Endothelial cell of hepatic sinusoid (primary cell): ENCODE measurements around the gene SIRT2.

Source experiments
- in situ Hi-C: cut with HindIII; loops from 2 replicates; pipeline ENCODE4 v1.10.0; 2017; ENCODE audit warnings: low sequenced_read_pairs

SIRT2 gene

GRCh38 chr19:38921420-38922274 lies 22.2 kb upstream of the SIRT2 start:
- in situ Hi-C loops = loop anchor here (25.0 kb wide), 1 partner anchor 159 kb away; the partner anchor contains the start of gene LGALS7

- in situ Hi-C loops = loop anchor here (25.0 kb wide), 1 partner anchor 159 kb away; the partner anchor contains the start of gene LGALS7
Measured at GRCh38 chr19:38920602-38921419, 21.4 kb upstream of the SIRT2 start.

DNA sequence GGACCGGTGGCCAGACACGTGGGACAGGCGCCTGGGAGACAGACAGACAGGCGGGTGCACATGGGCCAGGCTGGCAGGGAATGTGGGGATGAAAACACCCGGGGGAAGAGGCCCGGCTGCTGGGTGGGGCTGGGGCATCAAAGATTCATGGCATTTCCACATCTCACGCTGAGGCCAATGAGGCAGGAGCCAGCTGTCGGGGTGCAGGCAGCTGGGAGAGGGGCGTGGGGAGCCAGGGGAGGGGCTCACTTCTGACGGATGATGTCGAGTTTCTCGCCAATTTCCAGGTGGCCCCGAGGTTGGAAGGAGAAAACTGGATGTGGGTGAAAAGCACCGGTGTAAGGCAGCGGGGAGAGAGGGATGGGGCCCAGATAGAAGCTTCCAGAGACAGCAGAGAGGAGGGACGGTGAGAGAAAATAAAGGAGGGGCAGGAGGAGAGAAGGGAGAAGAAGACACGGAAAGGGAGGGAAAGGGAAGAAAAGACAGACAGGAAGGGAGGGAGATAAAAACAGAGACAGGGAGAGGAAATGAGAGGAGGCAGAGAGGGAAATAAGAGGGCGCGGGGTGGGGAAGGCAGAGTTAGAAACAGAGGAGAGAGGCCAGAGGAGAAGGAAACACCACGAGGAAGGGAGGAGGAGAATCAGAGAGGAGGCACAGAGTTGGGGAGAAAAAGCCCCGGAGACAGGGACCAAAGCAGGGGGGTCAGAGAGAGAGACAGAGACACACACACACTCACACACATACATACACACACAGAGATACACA lies 20.6 kb upstream of the SIRT2 start:
- in situ Hi-C loops = loop anchor here (25.0 kb wide), 1 partner anchor 158 kb away; the partner anchor contains the start of gene LGALS7

DNA sequence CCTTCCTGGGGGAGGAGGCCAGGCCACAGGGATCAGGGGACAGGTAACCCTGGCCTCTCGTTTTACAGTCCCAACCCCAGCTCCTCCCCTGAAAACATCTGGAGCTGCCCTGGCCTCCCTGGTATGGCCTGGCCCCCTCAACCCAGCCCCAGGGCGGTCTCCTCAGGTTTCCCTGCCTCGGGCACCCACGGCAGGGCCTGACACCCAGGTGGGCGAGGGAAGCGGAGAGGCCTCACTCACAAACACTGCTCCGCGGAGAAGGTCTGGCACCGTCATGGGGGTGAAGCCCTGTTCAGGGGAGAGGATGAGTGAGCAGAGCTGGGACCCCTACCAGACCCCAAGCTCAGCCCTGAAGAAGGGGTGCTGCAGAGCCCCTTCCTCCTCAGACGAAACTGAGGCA lies 19.1 kb upstream of the SIRT2 start:
- in situ Hi-C loops = loop anchor here (25.0 kb wide), 1 partner anchor 156 kb away; the partner anchor contains the start of gene LGALS7

DNA sequence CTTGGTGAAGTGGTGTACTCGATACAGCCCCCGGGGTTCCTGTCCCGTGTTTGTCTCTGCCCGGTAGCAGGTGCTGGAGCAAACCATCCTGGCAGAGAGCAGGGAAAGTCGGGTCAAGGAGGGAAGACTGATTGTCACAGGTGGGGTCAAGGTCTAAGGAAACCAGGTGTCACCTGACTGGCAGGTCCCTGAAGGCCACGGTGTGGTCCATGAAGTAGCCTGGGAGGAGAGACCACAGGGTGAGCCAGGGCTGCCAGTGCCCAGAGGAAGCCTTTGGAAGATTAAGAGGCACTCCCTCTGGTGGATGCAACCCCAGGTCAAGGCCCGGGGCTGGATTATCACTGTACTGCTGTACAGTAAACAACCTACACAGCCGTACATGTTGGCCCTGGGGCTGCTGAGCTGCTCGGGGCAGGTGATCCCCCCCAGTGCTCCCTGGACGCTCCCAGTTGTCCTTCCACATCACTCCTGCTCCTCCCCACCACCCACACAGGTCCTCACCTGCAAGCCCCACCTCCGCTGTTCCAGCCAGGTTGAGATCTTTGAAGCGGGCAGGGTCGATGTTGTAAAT lies 18.6 kb upstream of the SIRT2 start:
- in situ Hi-C loops = loop anchor here (25.0 kb wide), 1 partner anchor 156 kb away; the partner anchor contains the start of gene LGALS7

GRCh38 chr19:38917516-38917915 lies 18.1 kb upstream of the SIRT2 start:
- in situ Hi-C loops = loop anchor here (25.0 kb wide), 1 partner anchor 155 kb away; the partner anchor contains the start of gene LGALS7

GRCh38 chr19:38915329-38916321 lies 16.2 kb upstream of the SIRT2 start:
- in situ Hi-C loops = loop anchor here (25.0 kb wide), 1 partner anchor 153 kb away; the partner anchor contains the start of gene LGALS7

DNA sequence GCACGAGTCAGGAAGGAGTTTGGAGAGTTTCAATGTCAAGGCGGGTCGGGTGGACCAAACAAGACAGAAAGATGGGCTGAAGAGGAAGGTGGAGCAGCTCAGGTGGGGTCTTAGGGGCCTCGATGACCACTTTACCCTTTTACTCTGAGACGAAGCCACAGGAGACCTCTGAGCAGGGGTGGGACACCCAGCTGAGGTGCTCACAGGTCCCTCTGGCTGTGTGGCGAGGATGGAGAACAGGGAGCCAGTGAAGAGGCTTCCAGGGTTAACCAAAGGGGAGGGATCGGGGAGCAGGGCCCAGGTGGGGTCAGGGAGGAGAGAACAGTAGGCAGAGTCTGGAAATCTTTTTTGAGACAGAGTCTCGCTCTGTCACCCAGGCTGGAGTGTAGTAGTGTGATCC lies 14.5 kb upstream of the SIRT2 start:
- in situ Hi-C loops = loop anchor here (25.0 kb wide), 1 partner anchor 152 kb away; the partner anchor contains the start of gene LGALS7

DNA sequence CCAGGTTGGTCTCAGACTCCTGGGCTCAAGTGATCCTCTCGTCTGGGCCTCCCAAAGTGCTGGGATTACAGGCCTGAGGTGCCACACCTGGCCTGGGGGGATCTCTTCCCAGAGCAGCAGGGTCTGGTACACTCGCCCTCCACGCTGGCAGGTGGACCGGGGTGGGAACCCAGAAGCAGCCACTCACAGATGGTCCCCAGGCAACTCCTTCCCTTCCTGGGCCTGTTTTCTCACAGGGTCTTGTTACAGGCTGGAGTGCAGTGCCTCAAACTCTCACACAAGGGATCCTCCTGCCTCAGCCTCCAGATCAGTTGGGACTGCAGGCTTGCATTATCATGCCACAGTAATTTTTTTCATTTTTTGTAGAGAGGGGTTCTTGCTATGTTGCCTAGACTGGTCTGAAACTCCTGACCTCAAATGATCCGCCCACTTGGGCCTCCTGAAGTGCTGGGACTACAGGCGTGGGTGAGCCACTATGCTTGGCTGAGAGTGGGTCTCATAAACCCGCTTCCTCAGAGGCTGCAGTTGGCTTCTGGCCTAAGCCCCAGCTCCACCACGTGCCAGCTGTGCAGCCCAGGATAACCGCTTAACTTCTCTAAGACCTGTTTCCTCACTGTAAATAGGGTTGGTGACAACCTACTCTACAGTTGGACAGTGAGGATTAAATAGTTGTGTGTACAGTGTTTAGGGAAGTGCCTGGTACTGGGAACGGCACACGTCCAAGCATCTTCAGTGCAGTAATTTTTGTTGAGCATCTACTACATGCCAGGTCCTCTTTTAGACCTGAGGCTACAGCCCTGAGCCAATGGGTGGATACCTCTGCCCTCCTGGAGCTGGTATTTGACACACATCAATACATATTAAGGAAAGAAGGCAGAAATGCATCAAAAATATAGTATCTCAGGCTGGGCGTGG lies 13.4 kb upstream of the SIRT2 start:
- in situ Hi-C loops = loop anchor here (25.0 kb wide), 1 partner anchor 151 kb away; the partner anchor contains the start of gene LGALS7

- in situ Hi-C loops = loop anchor here (25.0 kb wide), 1 partner anchor 149 kb away; the partner anchor contains the start of gene LGALS7
Measured at GRCh38 chr19:38911388-38912001, 12.1 kb upstream of the SIRT2 start.

GRCh38 chr19:38910488-38910887 lies 11.1 kb upstream of the SIRT2 start:
- in situ Hi-C loops = loop anchor here (25.0 kb wide), 1 partner anchor 148 kb away; the partner anchor contains the start of gene LGALS7

- in situ Hi-C loops = loop anchor here (25.0 kb wide), 1 partner anchor 147 kb away; the partner anchor contains the start of gene LGALS7
Measured at GRCh38 chr19:38908911-38909310, 9.5 kb upstream of the SIRT2 start.

DNA sequence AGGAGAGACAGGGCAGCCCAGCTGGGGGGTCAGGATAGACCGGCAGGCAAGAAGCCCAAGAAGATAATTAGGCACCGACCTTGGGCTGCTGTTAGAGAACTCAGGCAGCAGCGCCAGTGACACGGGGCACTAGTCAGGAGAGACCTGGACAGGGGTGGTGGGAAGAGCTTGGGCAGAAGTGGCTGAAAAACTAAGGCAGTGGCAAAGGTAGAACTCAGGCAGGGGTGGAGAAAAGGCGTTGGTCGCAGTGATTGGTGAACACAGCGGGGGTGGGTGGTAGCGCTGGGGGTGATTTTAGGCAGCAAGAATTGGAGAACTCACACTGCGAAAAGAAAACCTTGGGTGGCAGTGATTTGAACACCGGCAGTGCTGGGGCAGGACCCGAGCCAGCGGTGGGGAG lies 8.3 kb upstream of the SIRT2 start:
- in situ Hi-C loops = loop anchor here (25.0 kb wide), 1 partner anchor 145 kb away; the partner anchor contains the start of gene LGALS7

DNA sequence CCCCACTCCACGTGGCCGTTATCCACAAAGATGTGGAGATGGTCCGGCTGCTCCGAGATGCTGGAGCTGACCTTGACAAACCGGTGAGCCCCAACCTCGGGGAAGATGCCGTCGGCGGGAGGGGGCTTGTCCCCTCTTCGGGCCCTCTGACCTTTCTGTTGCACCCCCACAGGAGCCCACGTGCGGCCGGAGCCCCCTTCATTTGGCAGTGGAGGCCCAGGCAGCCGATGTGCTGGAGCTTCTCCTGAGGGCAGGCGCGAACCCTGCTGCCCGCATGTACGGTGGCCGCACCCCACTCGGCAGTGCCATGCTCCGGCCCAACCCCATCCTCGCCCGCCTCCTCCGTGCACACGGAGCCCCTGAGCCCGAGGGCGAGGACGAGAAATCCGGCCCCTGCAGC lies 7.8 kb upstream of the SIRT2 start:
- in situ Hi-C loops = loop anchor here (25.0 kb wide), 1 partner anchor 145 kb away; the partner anchor contains the start of gene LGALS7

- in situ Hi-C loops = loop anchor here (25.0 kb wide), 1 partner anchor 143 kb away; the partner anchor contains the start of gene LGALS7
Measured at GRCh38 chr19:38905620-38906019, 6.2 kb upstream of the SIRT2 start.

DNA sequence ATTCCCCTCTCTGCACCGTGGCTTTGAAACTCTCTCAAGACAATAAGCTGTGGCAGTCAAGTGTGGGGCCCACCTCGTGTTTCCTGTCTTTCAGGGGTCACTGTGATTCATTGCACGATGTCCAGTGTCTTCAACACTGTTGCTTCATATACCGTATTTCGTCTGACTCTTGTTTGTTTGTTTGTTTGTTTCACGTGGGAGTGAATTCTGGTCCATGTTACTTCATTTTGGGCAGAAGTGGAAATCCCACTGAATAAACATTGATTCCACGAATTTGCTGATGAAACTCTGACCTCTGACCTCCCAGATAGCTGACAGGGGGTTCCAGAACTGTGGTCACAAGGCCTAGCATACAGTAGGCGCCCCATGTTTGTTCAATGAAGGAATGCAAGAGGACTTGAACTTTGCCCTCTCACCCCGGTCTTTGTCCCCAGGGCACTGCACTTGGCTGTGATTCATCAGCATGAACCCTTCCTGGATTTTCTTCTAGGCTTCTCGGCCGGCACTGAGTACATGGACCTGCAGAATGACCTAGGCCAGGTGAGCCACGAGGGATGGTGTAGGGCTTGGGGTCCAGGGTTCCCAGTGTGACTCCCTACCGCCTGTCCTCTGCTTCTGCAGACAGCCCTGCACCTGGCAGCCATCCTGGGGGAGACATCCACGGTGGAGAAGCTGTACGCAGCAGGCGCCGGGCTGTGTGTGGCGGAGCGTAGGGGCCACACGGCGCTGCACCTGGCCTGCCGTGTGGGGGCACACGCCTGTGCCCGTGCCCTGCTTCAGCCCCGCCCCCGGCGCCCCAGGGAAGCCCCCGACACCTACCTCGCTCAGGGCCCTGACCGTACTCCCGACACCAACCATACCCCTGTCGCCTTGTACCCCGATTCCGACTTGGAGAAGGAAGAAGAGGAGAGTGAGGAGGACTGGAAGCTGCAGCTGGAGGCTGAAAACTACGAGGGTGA lies 5.4 kb upstream of the SIRT2 start:
- in situ Hi-C loops = loop anchor here (25.0 kb wide), 1 partner anchor 143 kb away; the partner anchor contains the start of gene LGALS7
